Esophagus muscularis mucosa (tissue), 4 donors: ENCODE measurements around the gene TUBB4B. TPM values are rescaled to one million over a fixed set of nuclear protein-coding genes. Genes with fewer than 3 reads are reported as not detected.
"Not testable (repeated sequence)": the region's sequence is repeated elsewhere in the genome, so short reads cannot be mapped to it uniquely, and the experiment has no call there.

Experiments
- DNase-seq: peaks from one replicate; pipeline ENCODE4 v3.0.0-alpha.2; 2017; ENCODE audit errors: extremely low spot score
- H3K27ac ChIP-seq, 4 donors: fragments of 200-600 bp; sonication (generic); replicated peaks in 1 of 4; 1 replicate in 3 of 4; 2 replicates in 1 of 4; pipeline ENCODE4 v1.5.1; 2016 to 2019; ENCODE audit warnings: mild to moderate bottlenecking in 1 of 4
- H3K27me3 ChIP-seq, 4 donors: fragments of 200-600 bp; sonication (generic); one replicate each; pipeline versions ENCODE4 v1.5.1 to v1.6.0; 2016 to 2019
- H3K36me3 ChIP-seq, 4 donors: fragments of 200-600 bp; sonication (generic); one replicate each; pipeline ENCODE4 v1.5.1; 2016 to 2019
- H3K4me1 ChIP-seq, 4 donors: fragments of 200-600 bp; sonication (generic); one replicate each; pipeline ENCODE4 v1.5.1; 2016 to 2019
- H3K4me3 ChIP-seq, 4 donors: fragments of 200-600 bp; sonication (generic); 1 replicate in 2 of 4; 2 replicates in 2 of 4; pipeline ENCODE4 v1.5.1; 2016 to 2019; ENCODE audit warnings: mild to moderate bottlenecking in 4 of 4, moderate library complexity in 1 of 4
- H3K9me3 ChIP-seq, 4 donors: fragments of 200-600 bp; sonication (generic); 1 replicate in 3 of 4; 2 replicates in 1 of 4; pipeline ENCODE4 v1.5.1; 2016 to 2019
- EP300 ChIP-seq: sonication (generic); formaldehyde crosslinking; IDR thresholded peaks from one replicate; pipeline ENCODE4 v1.6.1; 2017; ENCODE audit warnings: antibody characterized with exemption
- POLR2A ChIP-seq: fragments of 450-650 bp; IDR thresholded peaks from one replicate; pipeline ENCODE4 v1.6.1; 2017; ENCODE audit warnings: antibody characterized with exemption, moderate library complexity, mild to moderate bottlenecking, low read depth
- POLR2AphosphoS5 ChIP-seq, 2 donors: sonication (generic); formaldehyde crosslinking; IDR thresholded peaks; one replicate each; pipeline ENCODE4 v1.6.1; 2017; ENCODE audit warnings: antibody characterized with exemption in 2 of 2
- WGBS: methylation state at CpG from one replicate; pipeline ENCODE4 v1.1.5; 2018; 5-methylcytosine and 5-hydroxymethylcytosine counted together
- intact Hi-C: fragments of 100-400 bp; cut with DNase I; formaldehyde crosslinking; loops from one replicate; pipeline ENCODE4 v1.15.1; 2023
- total RNA-seq, 4 donors: library from RNA; depleted of rRNA; stranded (reverse); fragments of >200 nt; gene quantifications; one replicate each; pipeline versions ENCODE4 v1.1.0 to v1.2.1, GENCODE V29; 2016
- TF ChIP-seq, protein P1 (sequence below), 3 experiments: fragments of 200-600 bp in 2 of 3; fragments of 450-650 bp in 1 of 3; sonication (generic) in 2 of 3; IDR thresholded peaks; one replicate each; pipeline ENCODE4 v1.5.1; 2017 to 2019; ENCODE audit warnings: antibody characterized with exemption in 3 of 3, mild to moderate bottlenecking in 2 of 3, moderate library complexity in 1 of 3

The TUBB4B gene
- total RNA-seq, 4 donors from 2014 or later: 227 to 469 (median 304) TPM

- Histone ChIP-seq H3K27ac (peak overlapping the region in 1 of 4 donors; percentile 1), H3K36me3 (peaks cover under 1 to 4% (median 2%) of the 10 kb centered on the region in 4 donors), H3K4me1 (peaks cover 41 to 63% (median 51%) of the 10 kb centered on the region in 4 donors), H3K4me3 (peak overlapping the region; percentile 29 to 43 (median 37)), H3K27me3 (peaks cover 0 to 33% (median 9%) of the 10 kb centered on the region in 4 donors), H3K9me3 (no peaks in the 10 kb centered on the region)
- intact Hi-C loops: no loop called here
- DNase-seq: no peak
- TF ChIP-seq, protein P1, sequence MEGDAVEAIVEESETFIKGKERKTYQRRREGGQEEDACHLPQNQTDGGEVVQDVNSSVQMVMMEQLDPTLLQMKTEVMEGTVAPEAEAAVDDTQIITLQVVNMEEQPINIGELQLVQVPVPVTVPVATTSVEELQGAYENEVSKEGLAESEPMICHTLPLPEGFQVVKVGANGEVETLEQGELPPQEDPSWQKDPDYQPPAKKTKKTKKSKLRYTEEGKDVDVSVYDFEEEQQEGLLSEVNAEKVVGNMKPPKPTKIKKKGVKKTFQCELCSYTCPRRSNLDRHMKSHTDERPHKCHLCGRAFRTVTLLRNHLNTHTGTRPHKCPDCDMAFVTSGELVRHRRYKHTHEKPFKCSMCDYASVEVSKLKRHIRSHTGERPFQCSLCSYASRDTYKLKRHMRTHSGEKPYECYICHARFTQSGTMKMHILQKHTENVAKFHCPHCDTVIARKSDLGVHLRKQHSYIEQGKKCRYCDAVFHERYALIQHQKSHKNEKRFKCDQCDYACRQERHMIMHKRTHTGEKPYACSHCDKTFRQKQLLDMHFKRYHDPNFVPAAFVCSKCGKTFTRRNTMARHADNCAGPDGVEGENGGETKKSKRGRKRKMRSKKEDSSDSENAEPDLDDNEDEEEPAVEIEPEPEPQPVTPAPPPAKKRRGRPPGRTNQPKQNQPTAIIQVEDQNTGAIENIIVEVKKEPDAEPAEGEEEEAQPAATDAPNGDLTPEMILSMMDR (IDR thresholded peaks at IDR 0.05): no peak
- no peak for TF ChIP-seq POLR2A
- no peak for TF ChIP-seq EP300
- TF ChIP-seq POLR2AphosphoS5 (IDR thresholded peaks at IDR 0.05): no peak
- WGBS: 86% methylated on average over 1 of the region's 11 CpGs
These were observed 4.1 kb upstream of the TUBB4B start for GRCh38 chr9:137236936-137237421.

DNA sequence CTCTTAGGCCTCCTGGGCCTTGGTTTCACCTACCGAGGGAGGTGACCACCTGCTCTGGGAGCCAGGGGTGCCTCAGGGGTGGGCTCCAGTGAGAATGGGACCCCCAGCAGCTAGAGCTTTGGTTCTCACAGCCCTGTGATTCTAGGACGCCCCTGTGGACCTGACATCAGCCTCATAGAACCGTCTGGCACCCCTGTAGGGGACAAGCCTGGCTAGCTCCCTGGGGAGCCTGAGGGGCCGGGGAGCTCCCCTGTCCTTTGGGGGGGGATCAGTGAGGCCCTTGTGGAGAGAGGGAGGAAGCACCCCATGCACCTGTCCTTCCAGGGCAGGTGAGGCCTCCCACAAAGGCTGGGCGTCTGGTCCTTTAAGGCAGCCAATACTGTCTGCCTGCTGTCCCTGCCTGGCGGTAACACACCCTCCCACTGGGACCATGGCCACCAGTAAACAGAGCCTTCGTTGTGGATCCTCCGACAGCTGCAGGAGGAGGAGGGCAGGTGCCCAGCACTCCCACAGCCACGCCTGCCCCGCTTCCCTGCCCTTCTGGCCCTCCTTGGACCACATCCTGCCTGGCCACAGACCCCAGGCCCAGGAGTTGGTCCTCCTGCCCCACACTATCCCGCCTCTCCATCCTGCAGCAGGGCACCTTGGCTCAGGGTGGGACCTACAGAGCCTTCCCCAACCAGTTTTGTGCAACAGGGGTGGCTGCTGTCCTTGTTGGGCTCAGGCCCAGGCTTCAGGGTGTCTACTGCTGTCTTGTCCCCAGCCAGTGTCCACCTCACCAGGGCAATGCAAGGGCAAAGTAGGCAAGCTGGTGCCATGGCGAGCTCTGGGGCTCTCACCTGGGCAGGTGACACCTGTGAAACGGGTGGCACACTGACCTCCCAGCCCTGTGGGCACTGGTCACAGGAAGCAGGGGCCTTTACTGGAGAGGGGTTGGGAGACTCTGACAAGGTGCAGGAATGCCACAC lies 3.0 kb upstream of the TUBB4B start:
- 73% methylated on average over 6 of the region's 13 CpGs for WGBS
- H3K9me3 ChIP-seq: no peaks in the 10 kb centered on the region
- no peak overlapping the region for H3K27ac ChIP-seq
- peaks cover 0 to 22% (median 5%) of the 10 kb centered on the region in 4 donors for H3K27me3 ChIP-seq
- H3K4me3 ChIP-seq: no peak overlapping the region
- DNase-seq: no peak
- peaks cover 11 to 15% (median 12%) of the 10 kb centered on the region in 4 donors for H3K36me3 ChIP-seq
- TF ChIP-seq POLR2AphosphoS5 (IDR thresholded peaks at IDR 0.05) (no peak), POLR2A (no peak), EP300 (no peak)
- TF ChIP-seq, protein P1 (IDR thresholded peaks at IDR 0.05): no peak
- peaks cover 51 to 74% (median 62%) of the 10 kb centered on the region in 4 donors for H3K4me1 ChIP-seq
- intact Hi-C loops: no loop called here

DNA sequence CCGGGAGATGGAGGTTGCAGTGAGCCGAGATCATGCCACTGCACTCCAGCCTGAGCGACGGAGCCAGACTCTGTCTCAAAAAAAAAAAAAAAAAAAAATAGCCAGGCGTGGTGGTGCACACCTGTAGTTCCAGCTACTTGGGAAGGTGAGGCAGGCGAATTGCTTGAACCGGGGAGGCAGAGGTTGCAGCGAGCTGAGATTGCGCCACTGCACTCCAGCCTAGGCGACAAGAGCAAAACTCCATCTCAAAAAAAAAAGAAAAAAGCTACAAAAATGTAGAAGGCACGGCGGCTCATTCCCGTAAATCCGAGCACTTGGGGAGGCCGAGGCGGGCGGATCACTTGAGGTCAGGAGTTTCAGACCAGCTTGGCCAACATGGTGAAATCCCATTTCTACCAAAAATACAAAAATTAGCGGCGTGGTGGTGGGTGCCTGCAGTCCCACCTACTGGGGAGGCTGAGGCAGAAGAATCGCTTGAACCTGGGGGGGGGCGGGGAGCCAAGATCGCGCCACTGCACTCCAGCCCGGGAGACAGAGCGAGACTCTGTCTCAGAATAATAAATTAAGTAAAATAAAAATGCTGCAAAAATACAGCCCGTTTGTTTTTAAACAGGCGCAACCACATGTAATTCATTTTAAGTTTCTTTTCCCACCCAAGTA lies 1.4 kb upstream of the TUBB4B start:
- intact Hi-C loops, H3K27me3 ChIP-seq, DNase-seq, H3K9me3 ChIP-seq: not testable (repeated sequence)
- Histone ChIP-seq H3K36me3 (peaks cover 13 to 25% (median 19%) of the 10 kb centered on the region in 4 donors), H3K4me1 (peaks cover 68 to 83% (median 77%) of the 10 kb centered on the region in 4 donors), H3K4me3 (peak overlapping the region; percentile 76 to 99 (median 83)), H3K27ac (peak overlapping the region; percentile 95 to 98 (median 98))
- 49% methylated on average over 27 of the region's 27 CpGs for WGBS

DNA sequence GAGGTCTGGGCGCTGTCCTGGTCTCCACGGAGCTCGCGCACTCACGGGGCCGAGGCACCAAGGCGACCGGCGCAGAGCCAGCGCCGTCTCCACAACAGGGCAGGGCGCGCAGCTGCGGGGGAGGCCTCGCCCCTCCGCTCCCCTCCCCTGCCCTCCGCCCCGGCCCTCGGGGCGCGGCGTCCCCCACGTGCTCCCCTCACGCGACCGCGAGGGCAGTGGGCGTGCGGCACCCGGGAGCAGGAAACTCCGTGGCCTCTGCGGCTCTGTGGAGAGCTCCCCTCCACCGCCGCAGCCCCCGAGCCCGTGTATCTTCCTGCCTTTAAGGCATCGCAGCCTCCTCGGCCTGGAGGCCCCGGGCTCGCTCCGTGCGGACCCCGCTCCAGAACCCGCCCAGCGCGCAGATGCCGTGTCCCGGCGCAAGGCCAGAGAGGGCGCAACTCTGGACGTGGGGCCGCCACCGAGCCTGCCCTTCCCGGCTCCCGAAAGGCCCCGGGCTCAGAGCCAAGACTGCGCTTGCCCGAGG lies 708 bp upstream of the TUBB4B start:
- WGBS: 1% methylated on average over 16 of the region's 58 CpGs
- Histone ChIP-seq H3K27me3 (no peaks in the 10 kb centered on the region), H3K4me1 (peaks cover 69 to 81% (median 76%) of the 10 kb centered on the region in 4 donors), H3K9me3 (no peaks in the 10 kb centered on the region), H3K36me3 (peaks cover 13 to 25% (median 19%) of the 10 kb centered on the region in 4 donors), H3K4me3 (peak overlapping the region; percentile 76 to 99 (median 83)), H3K27ac (peak overlapping the region; percentile 95 to 98 (median 98))
- DNase-seq: peak; percentile 93
- TF ChIP-seq POLR2AphosphoS5 (IDR thresholded peaks at IDR 0.05): peak in 1 of 2 donors; percentile 36
- TF ChIP-seq, protein P1 (IDR thresholded peaks at IDR 0.05): no peak
- TF ChIP-seq EP300: no peak
- peak; percentile 51 for TF ChIP-seq POLR2A
- intact Hi-C loops: no loop called here
